SK-N-MC (cell line): ENCODE results near the gene PLK5.
A peak's percentile ranks its signal among the peaks of the same experiment; 100 is the strongest.

ENCODE experiments used
- DNase-seq: peaks from one replicate; pipeline ENCODE4 v3.0.0-alpha.2; 2011; ENCODE audit warnings: low read depth, low spot score
- H3K27ac ChIP-seq: fragments of 200-600 bp; sonication (generic); 2 replicates; pipeline ENCODE4 v1.5.1; 2016; ENCODE audit warnings: mixed run types
- H3K36me3 ChIP-seq: fragments of 200-600 bp; sonication (generic); 2 replicates; pipeline ENCODE4 v1.6.1; 2017; ENCODE audit warnings: antibody characterized with exemption, low read length, mixed read lengths; ENCODE audit not compliant: insufficient read depth
- H3K4me3 ChIP-seq: fragments of 200-600 bp; sonication (generic); 2 replicates; pipeline ENCODE4 v1.5.1; 2016
- H3K9ac ChIP-seq: fragments of 200-600 bp; sonication (generic); 2 replicates; pipeline ENCODE4 v1.8.0; 2017; ENCODE audit warnings: mixed run types, mixed read lengths; ENCODE audit not compliant: insufficient read length
- H3K9me3 ChIP-seq: fragments of 200-600 bp; sonication (generic); 2 replicates; pipeline ENCODE4 v1.6.1; 2017; ENCODE audit warnings: low read depth, mild to moderate bottlenecking, antibody characterized with exemption, low read length, moderate library complexity, mixed read lengths
- EZH2 ChIP-seq: fragments of 200-600 bp; sonication (generic); IDR thresholded peaks from one replicate; pipeline ENCODE4 v1.6.1; 2017; ENCODE audit warnings: antibody characterized with exemption
- FOXP2 ChIP-seq: optimal IDR thresholded peaks from 2 replicates; pipeline ENCODE3; 2011; ENCODE audit warnings: mild to moderate bottlenecking, moderate library complexity; ENCODE audit not compliant: insufficient read depth; ENCODE audit errors: extremely low read length, control extremely low read depth
- POLR2AphosphoS5 ChIP-seq: IDR thresholded peaks from 2 replicates; pipeline ENCODE4 v1.6.1; 2012; ENCODE audit warnings: mild to moderate bottlenecking, low read depth, low read length, borderline replicate concordance

PLK5 gene

DNA sequence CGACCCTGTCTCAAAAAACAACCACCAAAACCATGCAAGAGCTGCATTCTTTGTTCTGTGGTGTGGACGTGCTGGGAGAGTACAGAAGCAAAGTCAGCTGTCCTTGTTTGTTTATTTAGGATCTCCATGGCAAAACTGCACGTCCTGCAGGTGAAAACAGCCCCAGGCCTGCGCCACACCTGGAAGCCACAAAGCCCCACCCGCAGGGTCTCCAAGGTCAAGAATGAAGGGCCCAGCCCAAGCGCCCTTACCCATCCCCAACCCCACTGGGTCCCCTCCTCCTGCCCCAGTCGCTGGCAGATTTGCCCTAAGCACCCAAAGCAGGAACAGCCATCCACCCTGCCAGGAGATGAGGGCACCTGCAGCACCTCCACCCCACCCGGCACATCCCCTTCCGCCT, 58.3 kb downstream of the PLK5 start:
- DNase-seq, result no peak
- Histone ChIP-seq H3K4me3 (no peak overlapping the region), H3K9me3 (no peaks in the 10 kb centered on the region), H3K27ac (no peak overlapping the region), H3K9ac (no peak overlapping the region), H3K36me3 (peaks cover 56% of the 10 kb centered on the region; the same call in 1 of the 2 replicates)
- no peak for TF ChIP-seq FOXP2
- TF ChIP-seq POLR2AphosphoS5, result no peak
- no peak for TF ChIP-seq EZH2

DNA sequence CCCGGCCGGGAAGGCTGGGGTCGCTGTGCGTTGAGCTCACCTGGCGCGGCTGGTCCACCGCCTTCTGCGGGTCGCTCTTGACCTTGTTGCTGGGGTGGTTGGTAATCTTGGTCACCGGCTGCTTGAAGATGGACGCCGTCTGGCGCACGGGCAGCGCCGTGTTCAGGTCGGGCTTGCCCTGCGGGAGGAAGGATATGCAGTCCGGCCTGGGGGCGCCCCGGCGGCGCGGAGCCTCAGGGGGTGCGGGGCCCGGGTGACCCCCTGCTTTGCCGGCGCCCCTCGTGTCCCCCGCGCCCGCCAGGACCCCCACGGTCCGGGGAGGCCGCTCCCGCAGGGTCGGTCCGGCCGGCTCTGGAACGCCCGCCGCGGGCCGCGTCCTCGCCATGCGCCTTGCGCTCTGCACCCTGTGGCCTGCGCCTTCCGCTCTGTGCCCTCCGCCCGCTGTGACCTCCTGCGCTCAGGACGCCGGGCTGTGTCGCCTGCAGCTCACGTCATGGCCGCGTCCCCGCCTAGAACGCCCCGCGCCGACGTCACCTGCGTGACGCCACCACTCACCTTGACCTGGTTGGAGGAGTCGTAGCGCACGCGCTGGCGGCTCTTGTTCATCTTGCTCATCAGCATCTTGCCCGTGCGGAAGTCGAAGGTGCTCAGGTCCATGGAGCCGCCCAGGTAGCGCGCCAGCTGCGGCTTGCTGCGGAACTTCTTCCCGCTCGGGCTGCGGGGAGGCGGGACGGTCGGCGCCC, 60.8 kb downstream of the PLK5 start:
- DNase-seq, result no peak
- no peaks in the 10 kb centered on the region for H3K9me3 ChIP-seq
- no peak overlapping the region for H3K9ac ChIP-seq
- H3K36me3 ChIP-seq, result peaks cover 53% of the 10 kb centered on the region; the same call in 1 of the 2 replicates
- no peak overlapping the region for H3K4me3 ChIP-seq
- no peak for TF ChIP-seq FOXP2
- no peak for TF ChIP-seq POLR2AphosphoS5
- no peak for TF ChIP-seq EZH2
- no peak overlapping the region for H3K27ac ChIP-seq

DNA sequence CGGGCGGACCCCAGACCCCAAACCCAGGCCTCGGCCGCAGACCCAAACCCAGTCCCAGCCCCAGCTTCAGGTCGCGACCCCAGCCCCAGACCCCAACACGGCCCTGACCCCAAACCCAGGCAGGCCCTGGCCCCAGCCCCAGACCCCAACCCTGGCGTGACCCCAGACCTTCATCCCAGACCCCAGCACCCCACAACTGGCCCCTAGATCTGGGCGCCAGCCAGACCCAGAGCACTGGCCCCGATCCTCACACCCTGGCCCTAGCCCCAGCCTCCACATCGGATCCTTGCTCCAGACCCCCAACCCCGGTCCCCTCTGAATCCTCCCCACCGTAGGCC, 61.3 kb downstream of the PLK5 start:
- Histone ChIP-seq H3K4me3 (no peak overlapping the region), H3K9ac (no peak overlapping the region), H3K27ac (no peak overlapping the region), H3K9me3 (no peaks in the 10 kb centered on the region), H3K36me3 (peaks cover 49% of the 10 kb centered on the region; the same call in 1 of the 2 replicates)
- DNase-seq, result no peak
- TF ChIP-seq EZH2 (no peak), FOXP2 (no peak), POLR2AphosphoS5 (0 out of 2 replicates have a peak, but pooled peaks have one; percentile 7)
